Aorta (tissue), 5 donors: ENCODE results near the gene CNOT4. TPM values are rescaled to one million over a fixed set of nuclear protein-coding genes. Genes with fewer than 3 reads are reported as not detected.

Experiments used
- ATAC-seq: fragments of 200-7000 bp; cut with Tn5 transposase; one replicate; pipeline ENCODE4 v1.9.1; 2022; ENCODE audit warnings: moderate library complexity; ENCODE audit not compliant: low FRiP score
- DNase-seq, 2 donors: peaks; one replicate each; pipeline ENCODE4 v3.0.0-alpha.2; 2020
- H3K27ac ChIP-seq, 2 donors: one replicate each; pipeline ENCODE4 v1.5.1; 2013; ENCODE audit warnings: low read length in 2 of 2, mild to moderate bottlenecking in 2 of 2, moderate library complexity in 2 of 2, control low read depth in 1 of 2, inconsistent platforms in 1 of 2, low read depth in 1 of 2
- H3K27me3 ChIP-seq, 2 donors: one replicate each; pipeline ENCODE4 v1.6.1; 2013; ENCODE audit warnings: control low read depth in 1 of 2, low read length in 1 of 2, mild to moderate bottlenecking in 1 of 2, moderate library complexity in 1 of 2; ENCODE audit not compliant: insufficient read depth in 2 of 2, control insufficient read depth in 1 of 2
- H3K36me3 ChIP-seq, 2 donors: one replicate each; pipeline ENCODE4 v1.6.1; 2013; ENCODE audit warnings: control low read depth in 1 of 2, low read length in 1 of 2, mild to moderate bottlenecking in 1 of 2; ENCODE audit not compliant: insufficient read depth in 2 of 2, control insufficient read depth in 1 of 2
- H3K4me1 ChIP-seq, 2 donors: one replicate each; pipeline ENCODE4 v1.6.1; 2013; ENCODE audit warnings: low read length in 2 of 2, control low read depth in 1 of 2, mild to moderate bottlenecking in 1 of 2, moderate library complexity in 1 of 2; ENCODE audit not compliant: insufficient read depth in 2 of 2, control insufficient read depth in 1 of 2
- H3K4me3 ChIP-seq, 2 donors: one replicate each; pipeline ENCODE4 v1.5.1; 2013; ENCODE audit warnings: low read length in 2 of 2, control low read depth in 1 of 2, mild to moderate bottlenecking in 1 of 2
- H3K9me3 ChIP-seq: one replicate; pipeline ENCODE4 v1.6.1; 2013; ENCODE audit warnings: mild to moderate bottlenecking, low read length; ENCODE audit not compliant: control insufficient read depth
- WGBS, 2 donors: extraction: QIAGEN DNeasy Blood & Tissue Kit; methylation state at CpG; one replicate each; pipeline ENCODE4 v1.1.7; 2013; 5-methylcytosine and 5-hydroxymethylcytosine counted together
- intact Hi-C, 2 donors: fragments of 100-400 bp; cut with DNase I; formaldehyde crosslinking; loops; one replicate each; pipeline versions ENCODE4 v1.14.2 to v1.15.0; 2022
- polyA plus RNA-seq, 2 donors: library from polyadenylated mRNA; stranded (reverse); fragments of 200-250 nt; gene quantifications; one replicate each; pipeline ENCODE4 v1.2.3, GENCODE V29; 2013
- total RNA-seq, 2 donors: library from RNA; stranded (reverse); fragmentation: NEBNext Ultra II Directional; extraction: Animal tissue kit (Norgen Biotek cat#: 25700); gene quantifications; one replicate each; pipeline ENCODE4 v1.2.1, GENCODE V29; 2021
- donor health status: healthy with polysubstance abuse.
- donor health status: Bipolar disorder and iron deficiency.
- donor health status: DM: no; HTN: no; CAD: no.
- donor health status: DM: no; HTN: no; CAD: no.
- donor health status: DM: yes; HTN: yes; CAD: no.

Gene CNOT4
- total and polyA plus RNA-seq, 4 donors: 6.8 to 35.9 (median 18.9) TPM

DNA sequence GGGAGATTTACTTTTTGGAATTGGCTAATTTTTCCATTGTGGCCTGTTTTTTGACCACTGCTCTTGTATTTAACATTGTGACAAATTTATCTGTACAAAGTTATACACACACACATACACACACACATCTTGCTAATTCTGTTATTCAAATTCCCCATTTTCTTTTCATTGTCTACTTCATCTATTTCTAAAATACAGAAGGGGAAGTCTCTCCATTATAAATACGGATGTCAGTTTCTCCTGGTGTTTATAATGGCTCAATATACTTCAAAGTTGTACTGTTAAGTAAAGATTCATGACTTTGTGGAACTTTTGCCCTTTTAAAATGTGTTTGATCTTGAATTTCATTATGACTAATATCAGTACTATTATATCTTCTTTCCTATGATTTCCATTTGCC lies 81.0 kb downstream of the CNOT4 start:
- Histone ChIP-seq H3K4me1 (no peaks in the 10 kb centered on the region), H3K27ac (no peak overlapping the region), H3K4me3 (no peak overlapping the region), H3K36me3 (peaks cover 0 to 1% of the 10 kb centered on the region in 2 donors), H3K9me3 (no peaks in the 10 kb centered on the region), H3K27me3 (no peaks in the 10 kb centered on the region)
- no peak for DNase-seq
- 14 to 27% methylated on average over 1 of the region's 1 CpG for WGBS, 2 donors
- intact Hi-C loops: no loop called here
- ATAC-seq: no peak

DNA sequence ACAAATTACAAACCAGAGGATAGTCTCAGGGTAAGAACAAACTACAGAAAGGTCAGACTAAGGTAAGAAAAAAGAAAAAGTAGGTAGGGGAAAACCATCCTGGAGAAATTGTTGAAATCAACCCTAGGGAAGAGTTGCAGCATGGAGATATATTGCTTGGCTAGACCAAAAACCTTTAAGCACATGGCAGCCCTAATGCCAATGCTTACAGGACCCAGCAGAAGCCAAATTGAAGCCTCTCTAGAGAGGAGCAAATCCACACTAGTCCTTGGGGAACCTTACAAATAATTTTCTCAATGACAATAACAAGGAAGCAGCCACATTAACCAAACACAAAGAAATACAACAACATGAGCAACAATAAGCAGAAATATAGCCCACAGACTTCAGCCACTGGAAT lies 81.9 kb downstream of the CNOT4 start:
- Histone ChIP-seq H3K27ac (no peak overlapping the region), H3K4me3 (no peak overlapping the region), H3K9me3 (no peaks in the 10 kb centered on the region), H3K27me3 (no peaks in the 10 kb centered on the region), H3K4me1 (no peaks in the 10 kb centered on the region), H3K36me3 (no peaks in the 10 kb centered on the region)
- ATAC-seq (no peak), DNase-seq (no peak)
- intact Hi-C loops: no loop called here

DNA sequence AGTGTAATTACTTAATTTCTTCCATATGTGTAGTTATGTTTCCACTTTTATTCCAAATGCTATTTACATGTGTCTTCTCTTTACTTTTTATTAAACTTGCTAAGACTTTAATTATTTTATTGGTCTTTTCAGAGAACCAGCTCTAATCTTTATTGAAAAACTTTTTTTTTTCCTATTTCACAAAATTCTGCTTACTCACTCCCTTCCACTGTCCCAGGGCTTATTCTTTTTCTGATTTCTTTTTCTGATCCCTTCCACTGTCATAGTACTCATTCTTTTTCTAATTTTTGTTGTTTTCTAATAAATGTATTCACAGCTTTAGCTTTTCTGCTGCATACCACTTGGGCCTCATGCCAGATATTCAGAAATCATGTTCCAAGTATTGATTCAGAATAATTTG lies 82.7 kb downstream of the CNOT4 start:
- Histone ChIP-seq H3K4me1 (no peaks in the 10 kb centered on the region), H3K27me3 (no peaks in the 10 kb centered on the region)
- ATAC-seq: no peak

DNA sequence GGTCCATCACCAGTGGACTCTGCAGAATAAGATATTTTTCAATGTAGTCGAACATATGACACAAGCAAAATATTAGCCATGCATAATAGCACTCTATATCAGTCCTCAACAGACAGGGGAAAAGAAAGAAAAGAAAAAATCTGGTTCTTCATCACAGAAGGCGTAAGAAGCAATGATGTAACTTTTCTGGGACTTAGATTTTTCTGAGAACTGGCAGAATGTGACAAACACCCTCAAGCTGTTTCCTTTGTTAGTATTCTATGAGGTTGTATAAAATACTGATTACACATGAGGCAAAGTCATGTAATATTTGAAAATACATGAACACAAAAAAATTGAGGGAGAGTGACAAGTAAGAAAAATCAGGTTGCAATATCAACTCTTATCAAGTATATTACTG lies 84.9 kb downstream of the CNOT4 start:
- Histone ChIP-seq H3K4me3 (no peak overlapping the region), H3K36me3 (no peaks in the 10 kb centered on the region), H3K9me3 (no peaks in the 10 kb centered on the region), H3K4me1 (no peaks in the 10 kb centered on the region), H3K27me3 (no peaks in the 10 kb centered on the region), H3K27ac (no peak overlapping the region)
- intact Hi-C loops: no loop called here
- ATAC-seq (no peak), DNase-seq (no peak)
- WGBS, 2 donors: 88 to 91% methylated on average over 2 of the region's 2 CpGs

More for the DNA sequence above, 82.7 kb downstream of the CNOT4 start:
- no peak for DNase-seq
- H3K27ac ChIP-seq: no peak overlapping the region
- intact Hi-C loops: no loop called here
- H3K4me3 ChIP-seq: no peak overlapping the region
- H3K9me3 ChIP-seq: no peaks in the 10 kb centered on the region
- H3K36me3 ChIP-seq: no peaks in the 10 kb centered on the region

DNA sequence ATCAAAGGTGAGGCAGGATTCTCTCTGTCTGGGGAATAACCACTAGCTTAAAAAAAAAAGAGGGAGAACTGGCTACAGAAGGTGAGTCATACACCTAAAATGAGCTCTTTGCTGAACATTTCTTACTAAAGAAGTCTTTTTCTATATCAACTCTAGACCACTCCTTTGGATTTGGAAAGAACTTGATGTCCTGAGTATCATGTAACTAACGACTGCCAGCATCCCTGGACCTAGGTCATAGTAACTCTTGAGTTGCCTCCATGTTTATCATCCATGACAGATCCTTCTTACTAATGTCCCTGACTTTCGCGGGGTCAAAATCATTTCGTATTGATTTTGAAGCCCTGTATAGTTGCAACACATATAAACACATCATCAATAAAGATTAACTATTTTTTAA lies 89.1 kb downstream of the CNOT4 start:
- Histone ChIP-seq H3K27me3 (no peaks in the 10 kb centered on the region), H3K4me3 (no peak overlapping the region), H3K4me1 (no peaks in the 10 kb centered on the region), H3K9me3 (no peaks in the 10 kb centered on the region), H3K36me3 (no peaks in the 10 kb centered on the region), H3K27ac (no peak overlapping the region)
- WGBS, 2 donors: 93% methylated on average over 4 of the region's 4 CpGs
- ATAC-seq (no peak), DNase-seq (no peak)
- intact Hi-C loops: no loop called here

GRCh38 chr7:135416431-135416830 lies 93.5 kb downstream of the CNOT4 start:
- H3K27ac ChIP-seq: no peak overlapping the region
- H3K9me3 ChIP-seq: no peaks in the 10 kb centered on the region
- H3K4me3 ChIP-seq: no peak overlapping the region
- H3K4me1 ChIP-seq: no peaks in the 10 kb centered on the region
- H3K36me3 ChIP-seq: no peaks in the 10 kb centered on the region
- intact Hi-C loops: no loop called here
- WGBS, 2 donors: 90% methylated on average over 3 of the region's 3 CpGs
- ATAC-seq (no peak), DNase-seq (no peak)
- H3K27me3 ChIP-seq: no peaks in the 10 kb centered on the region

DNA sequence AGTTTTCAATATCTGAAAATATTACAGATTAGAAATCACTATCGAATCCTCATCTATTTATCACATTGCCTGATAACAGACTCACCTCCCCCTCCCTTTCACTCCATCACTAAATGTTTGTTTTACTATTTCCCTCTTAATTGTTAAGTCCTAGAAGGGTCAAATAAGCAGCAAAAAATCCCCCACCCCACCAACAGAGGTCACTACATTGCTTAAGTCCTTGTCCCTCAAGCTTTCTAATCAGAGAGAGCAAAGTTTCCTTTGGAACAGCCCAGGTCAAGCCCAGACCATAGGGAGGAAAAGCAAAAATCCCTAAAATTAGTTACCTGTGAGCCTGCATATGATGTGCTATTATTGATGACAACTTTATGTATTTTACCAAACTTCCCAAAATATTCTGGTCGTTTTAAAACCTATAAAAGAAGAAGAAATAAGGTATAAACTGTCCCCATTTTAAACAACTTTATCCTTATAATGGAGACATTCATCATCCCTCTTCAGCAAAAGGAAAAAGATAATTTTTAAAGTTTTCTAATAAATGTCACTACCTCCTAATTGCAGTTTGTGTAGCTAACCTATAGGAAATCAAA lies 95.0 kb downstream of the CNOT4 start:
- intact Hi-C loops: no loop called here
- ATAC-seq: no peak

DNA sequence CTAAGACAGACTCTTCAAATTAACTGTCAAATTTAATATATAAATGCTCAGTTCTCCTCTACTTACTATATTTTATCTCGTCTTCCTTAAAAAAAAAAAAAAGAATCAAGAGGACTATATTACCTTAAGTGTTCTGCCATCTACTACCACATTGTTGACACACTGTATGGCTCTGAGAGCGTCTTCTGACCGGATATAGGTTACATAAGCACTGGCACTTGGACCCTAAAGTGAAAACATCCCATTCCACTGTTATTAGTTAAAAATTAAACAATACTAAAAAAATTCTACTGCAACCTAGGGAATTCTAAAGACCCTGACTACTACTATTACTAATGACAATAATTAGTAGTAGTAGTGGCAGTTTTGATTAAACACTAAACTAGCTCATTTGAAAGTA lies 95.7 kb downstream of the CNOT4 start:
- H3K36me3 ChIP-seq: no peaks in the 10 kb centered on the region
- intact Hi-C loops: no loop called here

More for the DNA sequence above, 95.0 kb downstream of the CNOT4 start:
- H3K36me3 ChIP-seq: no peaks in the 10 kb centered on the region
- WGBS, 2 donors: 67 to 75% methylated on average over 2 of the region's 2 CpGs
- H3K27me3 ChIP-seq: no peaks in the 10 kb centered on the region
- no peak overlapping the region for H3K27ac ChIP-seq
- H3K9me3 ChIP-seq: no peaks in the 10 kb centered on the region
- H3K4me3 ChIP-seq: no peak overlapping the region
- no peak for DNase-seq
- H3K4me1 ChIP-seq: no peaks in the 10 kb centered on the region

GRCh38 chr7:135411098-135411497 lies 98.8 kb downstream of the CNOT4 start:
- no peak overlapping the region for H3K27ac ChIP-seq
- no peaks in the 10 kb centered on the region for H3K4me1 ChIP-seq
- intact Hi-C loops: no loop called here
- no peaks in the 10 kb centered on the region for H3K27me3 ChIP-seq
- DNase-seq (no peak), ATAC-seq (no peak)
- no peaks in the 10 kb centered on the region for H3K9me3 ChIP-seq
- peaks cover 0 to 2% of the 10 kb centered on the region in 2 donors for H3K36me3 ChIP-seq
- no peak overlapping the region for H3K4me3 ChIP-seq

More for the DNA sequence above, 95.7 kb downstream of the CNOT4 start:
- no peak overlapping the region for H3K27ac ChIP-seq
- no peak overlapping the region for H3K4me3 ChIP-seq
- H3K27me3 ChIP-seq: no peaks in the 10 kb centered on the region
- WGBS, 2 donors: 86 to 90% methylated on average over 3 of the region's 3 CpGs
- H3K4me1 ChIP-seq: no peaks in the 10 kb centered on the region
- no peak for DNase-seq
- no peak for ATAC-seq
- no peaks in the 10 kb centered on the region for H3K9me3 ChIP-seq
